IMR-90 (cell line): ENCODE data around the gene CENATAC. TPM values are rescaled to one million over a fixed set of nuclear protein-coding genes. Genes with fewer than 3 reads are reported as not detected.

Source experiments
- ATAC-seq: fragments of 200-7000 bp; cut with Tn5 transposase; 2 replicates; pipeline ENCODE4 v1.9.1; 2020; ENCODE audit warnings: low read depth, mild to moderate bottlenecking, moderate library complexity
- BruUV-seq: library from RNA; stranded (reverse); fragments of 400-500 nt; replicated peaks from 2 replicates; lab custom pipeline; 2021; lab: Mats Ljungman, UMichigan
- CTCF ChIA-PET: fragments of 300-600 bp; formaldehyde crosslinking; extraction: SDS; loops from one replicate; lab custom pipeline; 2021; ENCODE audit warnings: antibody characterized with exemption; lab: Yijun Ruan, JAX
- POLR2A ChIA-PET: fragments of 300-600 bp; sonication (Branson Sonifier 250); formaldehyde crosslinking; loops from one replicate; lab custom pipeline; 2022; ENCODE audit warnings: antibody characterized with exemption; ENCODE audit not compliant: unreplicated experiment; lab: Charles Lee
- DNase-seq: peaks from one replicate; pipeline ENCODE4 v3.0.0; 2013
- H2AFZ ChIP-seq: replicated peaks from 2 replicates; pipeline ENCODE3; 2013; ENCODE audit warnings: low read length, mild to moderate bottlenecking; ENCODE audit not compliant: poor library complexity
- H2AK5ac ChIP-seq: 2 replicates; pipeline ENCODE4 v1.6.1; 2013; ENCODE audit warnings: low read depth, low read length, inconsistent platforms
- H2AK9ac ChIP-seq: replicated peaks from 2 replicates; pipeline ENCODE3; 2013; ENCODE audit warnings: mild to moderate bottlenecking, low read depth, low read length, moderate library complexity; ENCODE audit not compliant: poor library complexity
- H2BK120ac ChIP-seq: 2 replicates; pipeline ENCODE4 v1.6.1; 2013; ENCODE audit warnings: low read depth, low read length, inconsistent platforms
- H2BK15ac ChIP-seq: 3 replicates; pipeline ENCODE4 v1.6.1; 2013; ENCODE audit warnings: low read depth, low read length, inconsistent platforms
- H2BK20ac ChIP-seq: 2 replicates; pipeline ENCODE4 v1.6.1; 2013; ENCODE audit warnings: low read depth, mild to moderate bottlenecking, inconsistent platforms, low read length, moderate library complexity
- H2BK5ac ChIP-seq: 2 replicates; pipeline ENCODE4 v1.6.1; 2013; ENCODE audit warnings: mild to moderate bottlenecking, low read depth, low read length, inconsistent platforms; ENCODE audit not compliant: poor library complexity, severe bottlenecking
- H3K14ac ChIP-seq: replicated peaks from 2 replicates; pipeline ENCODE4 v1.6.1; 2013; ENCODE audit warnings: low read depth, low read length, inconsistent platforms
- H3K18ac ChIP-seq: 2 replicates; pipeline ENCODE4 v1.6.1; 2013; ENCODE audit warnings: low read depth, low read length, control low read depth
- H3K23ac ChIP-seq: 2 replicates; pipeline ENCODE4 v1.6.1; 2013; ENCODE audit warnings: low read depth, low read length, inconsistent platforms
- H3K27ac ChIP-seq: 2 replicates; pipeline ENCODE4 v1.5.1; 2013; ENCODE audit warnings: mild to moderate bottlenecking, control low read depth, low read length; ENCODE audit not compliant: insufficient read depth
- H3K27me3 ChIP-seq: 2 replicates; pipeline ENCODE4 v1.6.1; 2013; ENCODE audit warnings: low read length; ENCODE audit not compliant: control insufficient read depth, insufficient read depth
- H3K36me3 ChIP-seq: 2 replicates; pipeline ENCODE4 v1.6.1; 2013; ENCODE audit warnings: low read length, mixed read lengths; ENCODE audit not compliant: control insufficient read depth, insufficient read depth
- H3K4ac ChIP-seq: 2 replicates; pipeline ENCODE4 v1.6.1; 2013; ENCODE audit warnings: low read depth, low read length, inconsistent platforms
- H3K4me1 ChIP-seq: 2 replicates; pipeline ENCODE4 v1.6.1; 2013; ENCODE audit warnings: low read length, mixed read lengths; ENCODE audit not compliant: control insufficient read depth, insufficient read depth
- H3K4me2 ChIP-seq: 2 replicates; pipeline ENCODE4 v1.6.1; 2013; ENCODE audit warnings: low read depth, mild to moderate bottlenecking, control low read depth, low read length, moderate library complexity
- H3K4me3 ChIP-seq: 2 replicates; pipeline ENCODE4 v1.5.1; 2013; ENCODE audit warnings: low read depth, mild to moderate bottlenecking, control low read depth, low read length, moderate library complexity; ENCODE audit not compliant: insufficient read depth
- H3K56ac ChIP-seq: 2 replicates; pipeline ENCODE4 v1.6.1; 2013; ENCODE audit warnings: low read length, inconsistent platforms; ENCODE audit not compliant: insufficient read depth; ENCODE audit errors: extremely low read depth
- H3K79me1 ChIP-seq, 2 experiments: 2 replicates each; pipeline ENCODE4 v1.6.1; 2013; ENCODE audit warnings: low read length in 2 of 2, inconsistent platforms in 1 of 2, low read depth in 1 of 2
- H3K9ac ChIP-seq: 2 replicates; pipeline ENCODE4 v1.6.1; 2013; ENCODE audit warnings: low read depth, low read length, control low read depth
- H3K9me1 ChIP-seq: 2 replicates; pipeline ENCODE4 v1.6.1; 2013; ENCODE audit warnings: low read length, inconsistent platforms; ENCODE audit not compliant: insufficient read depth
- H3K9me3 ChIP-seq: 2 replicates; pipeline ENCODE4 v1.6.1; 2013; ENCODE audit warnings: low read length; ENCODE audit not compliant: control insufficient read depth, insufficient read depth
- H4K20me1 ChIP-seq: 2 replicates; pipeline ENCODE4 v1.6.1; 2013; ENCODE audit warnings: low read length, inconsistent platforms; ENCODE audit not compliant: insufficient read depth
- H4K5ac ChIP-seq: 2 replicates; pipeline ENCODE4 v1.6.1; 2013; ENCODE audit warnings: mild to moderate bottlenecking, low read depth, low read length, control low read depth
- H4K8ac ChIP-seq, 2 experiments: 2 replicates each; pipeline ENCODE4 v1.6.1; 2013; ENCODE audit warnings: low read depth in 2 of 2, low read length in 2 of 2, control low read depth in 1 of 2, inconsistent platforms in 1 of 2
- H4K91ac ChIP-seq: 2 replicates; pipeline ENCODE4 v1.6.1; 2013; ENCODE audit warnings: low read depth, low read length, inconsistent platforms; ENCODE audit not compliant: insufficient read depth
- CEBPB ChIP-seq: IDR thresholded peaks from 2 replicates; pipeline ENCODE4 v1.6.1; 2012; ENCODE audit warnings: low read depth, low read length, improper control_type of control experiment
- CHD1 ChIP-seq: IDR thresholded peaks from 2 replicates; pipeline ENCODE4 v1.6.1; 2012; ENCODE audit warnings: low read depth, low read length, improper control_type of control experiment
- FOS ChIP-seq: fragments of 150-350 bp; IDR thresholded peaks from 2 replicates; pipeline ENCODE4 v1.6.1; 2016; ENCODE audit warnings: low read depth, low read length
- MAFK ChIP-seq: IDR thresholded peaks from 2 replicates; pipeline ENCODE4 v1.6.1; 2012; ENCODE audit warnings: low read depth, low read length, improper control_type of control experiment
- MXI1 ChIP-seq: IDR thresholded peaks from 2 replicates; pipeline ENCODE4 v1.6.1; 2012; ENCODE audit warnings: low read depth, mild to moderate bottlenecking, low read length, moderate library complexity, borderline replicate concordance
- POLR2A ChIP-seq: IDR thresholded peaks from 2 replicates; pipeline ENCODE4 v1.6.1; 2012; ENCODE audit warnings: mild to moderate bottlenecking, low read depth, low read length
- RCOR1 ChIP-seq: IDR thresholded peaks from 2 replicates; pipeline ENCODE4 v1.6.1; 2012; ENCODE audit warnings: mild to moderate bottlenecking, low read length, improper control_type of control experiment; ENCODE audit not compliant: insufficient replicate concordance
- SMC3 ChIP-seq: fragments of 150-350 bp; IDR thresholded peaks from 2 replicates; pipeline ENCODE4 v1.6.1; 2016; ENCODE audit warnings: low read depth, mild to moderate bottlenecking, antibody characterized with exemption, low read length, moderate library complexity
- WGBS, 2 experiments: methylation state at CpG; one replicate each; pipeline versions ENCODE4 v1.1.5 to v1.1.7; 2013; ENCODE audit warnings: missing lambda C conversion rate in 2 of 2; ENCODE audit not compliant: insufficient read length in 1 of 2; ENCODE audit errors: extremely low coverage in 2 of 2; 5-methylcytosine and 5-hydroxymethylcytosine counted together
- dilution Hi-C: fragments of 300-500 bp; cut with HindIII; formaldehyde crosslinking; loops from one replicate; pipeline ENCODE4 v1.14.3; 2018; ENCODE audit warnings: low sequenced_read_pairs; ENCODE audit not compliant: unreplicated experiment
- in situ Hi-C: fragments of 300-500 bp; cut with MboI; formaldehyde crosslinking; loops from 3 replicates; pipeline ENCODE4 v1.14.3; 2019; ENCODE audit warnings: low sequenced_read_pairs, inconsistent platforms, mixed read lengths
- intact Hi-C: fragments of 100-400 bp; cut with micrococcal nuclease; formaldehyde crosslinking; loops from 2 replicates; pipeline ENCODE4 v1.10.0; 2022
- polyA plus RNA-seq, 3 experiments: library from polyadenylated mRNA; depleted of rRNA; stranded (reverse); fragments of >200 nt; gene quantifications; 2 replicates each; pipeline ENCODE4 v1.2.3, GENCODE V29; 2012; ENCODE audit warnings: low replicate concordance in 1 of 3
- total RNA-seq: library from RNA; depleted of rRNA; stranded (reverse); fragments of >200 nt; gene quantifications from 2 replicates; pipeline ENCODE4 v1.2.3, GENCODE V29; 2012
- TF ChIP-seq, protein P1 (sequence below): fragments of 150-350 bp; IDR thresholded peaks from 2 replicates; pipeline ENCODE4 v1.6.1; 2016; ENCODE audit warnings: low read depth, mild to moderate bottlenecking, low read length, moderate library complexity, borderline replicate concordance

CENATAC gene
- total and polyA plus RNA-seq, 2 of the 4 experiments (the other 2 are of a cell fraction): 13.1 to 16.7 TPM

DNA sequence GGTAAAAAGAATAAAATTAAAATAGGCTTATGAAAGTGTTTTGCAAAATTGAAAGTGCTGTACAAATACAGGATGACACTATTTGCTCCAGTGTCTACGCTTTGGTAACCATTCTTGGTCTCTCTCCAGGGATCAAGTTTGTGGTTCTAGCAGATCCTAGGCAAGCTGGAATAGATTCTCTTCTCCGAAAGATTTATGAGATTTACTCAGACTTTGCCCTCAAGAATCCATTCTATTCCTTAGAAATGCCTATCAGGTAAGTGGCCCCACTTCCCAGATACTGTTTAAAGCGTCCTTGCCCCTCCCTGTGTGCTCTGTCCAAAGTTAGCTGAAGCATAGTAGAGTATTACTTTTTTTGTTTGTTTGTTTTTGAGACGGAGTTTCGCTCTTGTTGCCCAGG lies 23.7 kb downstream of the CENATAC start:
- Histone ChIP-seq H2AK9ac (no peak overlapping the region), H2BK20ac (no peak overlapping the region), H3K27ac (no peak overlapping the region), H3K18ac (no peak overlapping the region), H4K91ac (no peak overlapping the region), H3K27me3 (no peaks in the 10 kb centered on the region), H2AFZ (no peak overlapping the region), H3K4me3 (no peak overlapping the region), H2BK5ac (no peak overlapping the region), H3K4ac (no peak overlapping the region), H3K56ac (no peak overlapping the region), H3K9ac (no peak overlapping the region), H4K8ac (no peak overlapping the region), H3K23ac (no peak overlapping the region), H3K9me3 (no peaks in the 10 kb centered on the region), H3K4me2 (no peak overlapping the region), H3K4me1 (peaks cover 5% of the 10 kb centered on the region), H3K79me1 (peaks cover 19 to 55% of the 10 kb centered on the region in 2 experiments), H4K20me1 (peaks cover 21% of the 10 kb centered on the region), H2AK5ac (no peak overlapping the region), H3K9me1 (peaks cover 3% of the 10 kb centered on the region), H2BK15ac (no peak overlapping the region), H4K5ac (no peak overlapping the region), H2BK120ac (no peak overlapping the region), H3K14ac (no peak overlapping the region), H3K36me3 (peaks cover 29% of the 10 kb centered on the region)
- DNase-seq (no peak), ATAC-seq (no peak)
- ChIA-PET POLR2A (no interaction called here), CTCF (no interaction called here)
- no TSS peak for BruUV-seq
- 90% methylated on average over 3 of the region's 5 CpGs; no CpG with 5 or more reads in 1 of the 2 experiments for WGBS, 2 experiments
- in situ Hi-C loops: no loop called here
- dilution Hi-C loops: no loop called here
- intact Hi-C loops: no loop called here
- TF ChIP-seq, protein P1, sequence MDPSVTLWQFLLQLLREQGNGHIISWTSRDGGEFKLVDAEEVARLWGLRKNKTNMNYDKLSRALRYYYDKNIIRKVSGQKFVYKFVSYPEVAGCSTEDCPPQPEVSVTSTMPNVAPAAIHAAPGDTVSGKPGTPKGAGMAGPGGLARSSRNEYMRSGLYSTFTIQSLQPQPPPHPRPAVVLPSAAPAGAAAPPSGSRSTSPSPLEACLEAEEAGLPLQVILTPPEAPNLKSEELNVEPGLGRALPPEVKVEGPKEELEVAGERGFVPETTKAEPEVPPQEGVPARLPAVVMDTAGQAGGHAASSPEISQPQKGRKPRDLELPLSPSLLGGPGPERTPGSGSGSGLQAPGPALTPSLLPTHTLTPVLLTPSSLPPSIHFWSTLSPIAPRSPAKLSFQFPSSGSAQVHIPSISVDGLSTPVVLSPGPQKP: no peak
- TF ChIP-seq SMC3: no peak
- TF ChIP-seq FOS: no peak
- TF ChIP-seq CEBPB: no peak
- no peak for TF ChIP-seq RCOR1
- no peak for TF ChIP-seq POLR2A
- no peak for TF ChIP-seq CHD1
- TF ChIP-seq MAFK: no peak
- TF ChIP-seq MXI1: no peak
